Skeletal muscle satellite cell (primary cell): Measurements from ENCODE around the gene RIMS3.

Source experiments
- H3K27me3 ChIP-seq: 2 replicates; pipeline ENCODE4 v1.7.0; 2013; ENCODE audit warnings: low read length; ENCODE audit not compliant: control insufficient read depth, insufficient read depth
- H3K36me3 ChIP-seq: 2 replicates; pipeline ENCODE4 v1.7.0; 2013; ENCODE audit warnings: mild to moderate bottlenecking, control low read depth, low read length; ENCODE audit not compliant: insufficient read depth
- H3K4me1 ChIP-seq: 2 replicates; pipeline ENCODE4 v1.7.0; 2013; ENCODE audit warnings: low read length; ENCODE audit not compliant: control insufficient read depth, insufficient read depth
- H3K4me2 ChIP-seq: 2 replicates; pipeline ENCODE4 v1.7.0; 2013; ENCODE audit warnings: mild to moderate bottlenecking, low read length
- H3K4me3 ChIP-seq: 2 replicates; pipeline ENCODE4 v1.7.0; 2013; ENCODE audit warnings: low read length
- H3K9ac ChIP-seq: 2 replicates; pipeline ENCODE4 v1.7.0; 2013; ENCODE audit warnings: mild to moderate bottlenecking, low read depth, low read length, moderate library complexity
- H3K9me3 ChIP-seq: replicated peaks from 2 replicates; pipeline ENCODE4 v1.7.0; 2013; ENCODE audit warnings: mild to moderate bottlenecking, control low read depth, low read length

Gene RIMS3

GRCh38 chr1:40689737-40690136, 24.3 kb upstream of the RIMS3 start:
- Histone ChIP-seq H3K36me3 (no peaks in the 10 kb centered on the region), H3K9ac (no peak overlapping the region), H3K4me2 (no peak overlapping the region), H3K27me3 (no peaks in the 10 kb centered on the region), H3K4me3 (no peak overlapping the region), H3K9me3 (no peaks in the 10 kb centered on the region), H3K4me1 (peaks cover 13% of the 10 kb centered on the region)

- Histone ChIP-seq H3K27me3 (no peaks in the 10 kb centered on the region), H3K9me3 (no peaks in the 10 kb centered on the region), H3K4me3 (no peak overlapping the region), H3K36me3 (no peaks in the 10 kb centered on the region), H3K9ac (no peak overlapping the region), H3K4me1 (peaks cover 5% of the 10 kb centered on the region), H3K4me2 (no peak overlapping the region)
Measured at GRCh38 chr1:40687661-40688060, 22.2 kb upstream of the RIMS3 start.

- no peak overlapping the region for H3K4me3 ChIP-seq
- peaks cover 5% of the 10 kb centered on the region for H3K4me1 ChIP-seq
- H3K36me3 ChIP-seq = no peaks in the 10 kb centered on the region
- H3K27me3 ChIP-seq = no peaks in the 10 kb centered on the region
- no peaks in the 10 kb centered on the region for H3K9me3 ChIP-seq
- H3K4me2 ChIP-seq = no peak overlapping the region
- no peak overlapping the region for H3K9ac ChIP-seq
Measured at GRCh38 chr1:40687059-40687458, 21.6 kb upstream of the RIMS3 start.

GRCh38 chr1:40684669-40685068, 19.2 kb upstream of the RIMS3 start:
- Histone ChIP-seq H3K9ac (no peak overlapping the region), H3K27me3 (no peaks in the 10 kb centered on the region), H3K4me2 (no peak overlapping the region), H3K36me3 (no peaks in the 10 kb centered on the region), H3K4me3 (no peak overlapping the region), H3K9me3 (no peaks in the 10 kb centered on the region), H3K4me1 (no peaks in the 10 kb centered on the region)

GRCh38 chr1:40679165-40679953, 13.9 kb upstream of the RIMS3 start:
- no peaks in the 10 kb centered on the region for H3K36me3 ChIP-seq
- no peak overlapping the region for H3K4me2 ChIP-seq
- no peak overlapping the region for H3K9ac ChIP-seq
- H3K4me3 ChIP-seq = no peak overlapping the region
- no peaks in the 10 kb centered on the region for H3K4me1 ChIP-seq
- no peaks in the 10 kb centered on the region for H3K9me3 ChIP-seq
- H3K27me3 ChIP-seq = peaks cover 15% of the 10 kb centered on the region

- H3K9me3 ChIP-seq = no peaks in the 10 kb centered on the region
- H3K9ac ChIP-seq = no peak overlapping the region
- H3K27me3 ChIP-seq = peaks cover 16% of the 10 kb centered on the region
- H3K4me1 ChIP-seq = no peaks in the 10 kb centered on the region
- H3K4me2 ChIP-seq = no peak overlapping the region
- H3K36me3 ChIP-seq = no peaks in the 10 kb centered on the region
- H3K4me3 ChIP-seq = no peak overlapping the region
Measured at GRCh38 chr1:40676501-40676900, 11.0 kb upstream of the RIMS3 start.

GRCh38 chr1:40673452-40673851, 8.0 kb upstream of the RIMS3 start:
- Histone ChIP-seq H3K4me2 (no peak overlapping the region), H3K4me1 (no peaks in the 10 kb centered on the region), H3K9me3 (no peaks in the 10 kb centered on the region), H3K9ac (no peak overlapping the region), H3K36me3 (no peaks in the 10 kb centered on the region), H3K27me3 (peaks cover 33% of the 10 kb centered on the region), H3K4me3 (no peak overlapping the region)

GRCh38 chr1:40668769-40669525, 3.5 kb upstream of the RIMS3 start:
- H3K27me3 ChIP-seq = peaks cover 35% of the 10 kb centered on the region
- H3K9ac ChIP-seq = no peak overlapping the region
- H3K36me3 ChIP-seq = no peaks in the 10 kb centered on the region
- H3K4me2 ChIP-seq = no peak overlapping the region
- peaks cover 6% of the 10 kb centered on the region for H3K4me1 ChIP-seq
- no peaks in the 10 kb centered on the region for H3K9me3 ChIP-seq
- no peak overlapping the region for H3K4me3 ChIP-seq

- H3K27me3 ChIP-seq = peaks cover 59% of the 10 kb centered on the region
- H3K9ac ChIP-seq = no peak overlapping the region
Measured at GRCh38 chr1:40664791-40665190, 691 bp downstream of the RIMS3 start.

GRCh38 chr1:40664167-40664537, 1.3 kb downstream of the RIMS3 start:
- no peaks in the 10 kb centered on the region for H3K9me3 ChIP-seq
- H3K27me3 ChIP-seq = peaks cover 60% of the 10 kb centered on the region
- no peak overlapping the region for H3K9ac ChIP-seq
- H3K4me1 ChIP-seq = peaks cover 6% of the 10 kb centered on the region
- no peak overlapping the region for H3K4me3 ChIP-seq
- H3K36me3 ChIP-seq = no peaks in the 10 kb centered on the region
- H3K4me2 ChIP-seq = no peak overlapping the region

More at GRCh38 chr1:40664791-40665190, 691 bp downstream of the RIMS3 start:
- Histone ChIP-seq H3K36me3 (no peaks in the 10 kb centered on the region), H3K4me2 (no peak overlapping the region), H3K4me3 (no peak overlapping the region), H3K9me3 (no peaks in the 10 kb centered on the region), H3K4me1 (peaks cover 6% of the 10 kb centered on the region)

- Histone ChIP-seq H3K4me2 (no peak overlapping the region), H3K4me3 (no peak overlapping the region), H3K27me3 (peaks cover 66% of the 10 kb centered on the region), H3K9me3 (no peaks in the 10 kb centered on the region), H3K36me3 (no peaks in the 10 kb centered on the region), H3K4me1 (peaks cover 6% of the 10 kb centered on the region), H3K9ac (no peak overlapping the region)
Measured at GRCh38 chr1:40663324-40664166, 1.9 kb downstream of the RIMS3 start.
